ENCODE measurements around the gene MYL5. TPM values are rescaled to one million over a fixed set of nuclear protein-coding genes. Genes with fewer than 3 reads are reported as not detected.

Gene MYL5
- total RNA-seq (10 to 100 TPM; 21.1 to 26.3 (median 21.9) TPM), total RNA-seq (8.0 to 26.5 (median 17.5) reads per million in 29 experiments)
- 10.8 TPM for total RNA-seq (2013)

- Mint-ChIP-seq H3K27ac (peak within 1 kb of the TSS; percentile 85 to 88), H3K4me3 (peak within 1 kb of the TSS; percentile 82 to 88 (median 83)), H3K9me3 (no peaks in the 10 kb centered on the region), H3K4me1 (peaks cover 8 to 21% (median 11%) of the 10 kb centered on the region in 3 donors), H3K27me3 (no peaks in the 10 kb centered on the region), H3K36me3 (peaks cover 16% of the 10 kb centered on the region)
- POLR2A ChIA-PET: interaction anchor here in 1 of 2 donors (0.6 to 1.0 kb wide), 2 partner anchors 12 to 258 kb away, joined by 3 to 12 read pairs; partner anchors contain the start of genes GAK and TMEM175
- H3K9me3 ChIP-seq: no peaks in the 10 kb centered on the region
- peaks cover 13 to 26% of the 10 kb centered on the region in 2 experiments for H3K4me1 ChIP-seq (ENCODE audit: control insufficient read depth in 1 of 2, extremely low read depth in 1 of 2, insufficient read depth in 2 of 2, low read length in 2 of 2)
- H3K27ac ChIP-seq (ENCODE audit: low read length): peak within 1 kb of the TSS; percentile 86
- under 1% methylated on average over 81 of the region's 84 CpGs for WGBS (ENCODE audit: insufficient coverage)
- peak; percentile 97 to 100 (median 99) for DNase-seq
- peaks cover 0 to 5% of the 10 kb centered on the region in 2 experiments for H3K27me3 ChIP-seq (replicated peaks in 1 of 2; ENCODE audit: control insufficient read depth in 2 of 2, extremely low read depth in 1 of 2, insufficient read depth in 2 of 2, low read length in 1 of 2)
- H3K4me3 ChIP-seq (ENCODE audit: control insufficient read depth in 1 of 2, extremely low read depth in 1 of 2, low read length in 1 of 2): peak within 1 kb of the TSS; percentile 81 to 89
- CTCF ChIA-PET: interaction anchor here in 1 of 2 donors (1.0 kb wide), 2 partner anchors 10 to 430 kb away, joined by 3 read pairs; no protein-coding TSS in a partner anchor
- H3K36me3 ChIP-seq (ENCODE audit: control insufficient read depth in 2 of 2, extremely low read depth in 1 of 2, insufficient read depth in 1 of 2, low read length in 1 of 2): peaks cover 7 to 16% of the 10 kb centered on the region in 2 donors
- ATAC-seq (replicated peaks in 1 of 4): peak; percentile 92 to 94 (median 94)
Observed at GRCh38 chr4:674172-675035, at the start of gene MYL5, which contains the start of gene ATP5ME. Gene MYL5, plus strand, starts transcription at chr4:674542. Its CDS starts 3,485 bp downstream, at chr4:678027. Gene ATP5ME, minus strand, starts transcription at chr4:674276. Its CDS starts 29 bp downstream, at chr4:674247.

GRCh38 chr4:624705-625590, 49.4 kb upstream of the MYL5 start, which contains the start of gene PDE6B:
Gene PDE6B, plus strand, starts transcription at chr4:625573. Its CDS starts 54 bp downstream, at chr4:625627.
- no peak within 1 kb of the TSS for H3K27ac Mint-ChIP-seq
- no peak within 1 kb of the TSS for H3K4me3 ChIP-seq (ENCODE audit: control insufficient read depth in 1 of 2, extremely low read depth in 1 of 2, low read length in 1 of 2)
- no peaks in the 10 kb centered on the region for H3K4me1 ChIP-seq (ENCODE audit: control insufficient read depth in 1 of 2, extremely low read depth in 1 of 2, insufficient read depth in 2 of 2, low read length in 2 of 2)
- H3K27me3 ChIP-seq (replicated peaks in 1 of 2; ENCODE audit: control insufficient read depth in 2 of 2, extremely low read depth in 1 of 2, insufficient read depth in 2 of 2, low read length in 1 of 2): peaks cover 0 to 60% of the 10 kb centered on the region in 2 experiments
- H3K9me3 ChIP-seq: no peaks in the 10 kb centered on the region
- POLR2A ChIA-PET: no interaction called here
- H3K4me3 Mint-ChIP-seq: no peak within 1 kb of the TSS
- 85% methylated on average over 12 of the region's 21 CpGs for WGBS (ENCODE audit: insufficient coverage)
- ATAC-seq (replicated peaks in 1 of 4): no peak
- H3K4me1 Mint-ChIP-seq: no peaks in the 10 kb centered on the region
- no peak for DNase-seq
- no peaks in the 10 kb centered on the region for H3K36me3 ChIP-seq (ENCODE audit: control insufficient read depth in 2 of 2, extremely low read depth in 1 of 2, insufficient read depth in 1 of 2, low read length in 1 of 2)
- H3K27ac ChIP-seq (ENCODE audit: low read length): no peak within 1 kb of the TSS
- no peaks in the 10 kb centered on the region for H3K9me3 Mint-ChIP-seq
- H3K36me3 Mint-ChIP-seq: no peaks in the 10 kb centered on the region
- CTCF ChIA-PET: interaction anchor here in 1 of 2 donors (0.7 kb wide), 1 partner anchor 382 kb away, joined by 3 read pairs; no protein-coding TSS in a partner anchor
- peaks cover 8 to 26% of the 10 kb centered on the region in 2 donors for H3K27me3 Mint-ChIP-seq

GRCh38 chr4:625631-626161, 48.6 kb upstream of the MYL5 start:
- Mint-ChIP-seq H3K9me3 (no peaks in the 10 kb centered on the region), H3K36me3 (no peaks in the 10 kb centered on the region), H3K27me3 (peaks cover 5 to 21% of the 10 kb centered on the region in 2 donors), H3K27ac (no peak overlapping the region), H3K4me3 (no peak overlapping the region), H3K4me1 (no peaks in the 10 kb centered on the region)
- H3K4me1 ChIP-seq (ENCODE audit: control insufficient read depth in 1 of 2, extremely low read depth in 1 of 2, insufficient read depth in 2 of 2, low read length in 2 of 2): no peaks in the 10 kb centered on the region
- POLR2A ChIA-PET: no interaction called here
- no peaks in the 10 kb centered on the region for H3K9me3 ChIP-seq
- no peak overlapping the region for H3K27ac ChIP-seq (ENCODE audit: low read length)
- peaks cover 0 to 56% of the 10 kb centered on the region in 2 experiments for H3K27me3 ChIP-seq (replicated peaks in 1 of 2; ENCODE audit: control insufficient read depth in 2 of 2, extremely low read depth in 1 of 2, insufficient read depth in 2 of 2, low read length in 1 of 2)
- ATAC-seq (replicated peaks in 1 of 4): no peak
- CTCF ChIA-PET: no interaction called here
- no peaks in the 10 kb centered on the region for H3K36me3 ChIP-seq (ENCODE audit: control insufficient read depth in 2 of 2, extremely low read depth in 1 of 2, insufficient read depth in 1 of 2, low read length in 1 of 2)
- no peak overlapping the region for H3K4me3 ChIP-seq (ENCODE audit: control insufficient read depth in 1 of 2, extremely low read depth in 1 of 2, low read length in 1 of 2)
- DNase-seq: no peak
- WGBS (ENCODE audit: insufficient coverage): 91% methylated on average over 39 of the region's 39 CpGs

GRCh38 chr4:626201-627091, 47.9 kb upstream of the MYL5 start:
- ATAC-seq (replicated peaks in 1 of 4): no peak
- H3K27ac Mint-ChIP-seq: no peak overlapping the region

GRCh38 chr4:627347-628125, 46.8 kb upstream of the MYL5 start:
- H3K27me3 Mint-ChIP-seq: peaks cover 5 to 17% of the 10 kb centered on the region in 2 donors
- Histone ChIP-seq H3K4me3 (ENCODE audit: control insufficient read depth in 1 of 2, extremely low read depth in 1 of 2, low read length in 1 of 2) (no peak overlapping the region), H3K36me3 (ENCODE audit: control insufficient read depth in 2 of 2, extremely low read depth in 1 of 2, insufficient read depth in 1 of 2, low read length in 1 of 2) (no peaks in the 10 kb centered on the region), H3K27ac (ENCODE audit: low read length) (no peak overlapping the region), H3K27me3 (replicated peaks in 1 of 2; ENCODE audit: control insufficient read depth in 2 of 2, extremely low read depth in 1 of 2, insufficient read depth in 2 of 2, low read length in 1 of 2) (peaks cover 0 to 53% of the 10 kb centered on the region in 2 experiments), H3K9me3 (no peaks in the 10 kb centered on the region), H3K4me1 (ENCODE audit: control insufficient read depth in 1 of 2, extremely low read depth in 1 of 2, insufficient read depth in 2 of 2, low read length in 2 of 2) (no peaks in the 10 kb centered on the region)
- CTCF ChIA-PET: no interaction called here
- peaks cover 3 to 12% (median 9%) of the 10 kb centered on the region in 3 donors for H3K9me3 Mint-ChIP-seq
- H3K4me3 Mint-ChIP-seq: no peak overlapping the region
- ATAC-seq (replicated peaks in 1 of 4): no peak
- H3K36me3 Mint-ChIP-seq: no peaks in the 10 kb centered on the region
- POLR2A ChIA-PET: no interaction called here
- WGBS (ENCODE audit: insufficient coverage): 81% methylated on average over 10 of the region's 15 CpGs
- no peak for DNase-seq
- no peak overlapping the region for H3K27ac Mint-ChIP-seq
- no peaks in the 10 kb centered on the region for H3K4me1 Mint-ChIP-seq

More at GRCh38 chr4:626201-627091, 47.9 kb upstream of the MYL5 start:
- no peaks in the 10 kb centered on the region for H3K4me1 Mint-ChIP-seq
- peaks cover 2 to 7% (median 7%) of the 10 kb centered on the region in 3 donors for H3K9me3 Mint-ChIP-seq
- no peaks in the 10 kb centered on the region for H3K4me1 ChIP-seq (ENCODE audit: control insufficient read depth in 1 of 2, extremely low read depth in 1 of 2, insufficient read depth in 2 of 2, low read length in 2 of 2)
- ChIA-PET POLR2A (no interaction called here), CTCF (no interaction called here)
- H3K27ac ChIP-seq (ENCODE audit: low read length): no peak overlapping the region
- H3K36me3 ChIP-seq (ENCODE audit: control insufficient read depth in 2 of 2, extremely low read depth in 1 of 2, insufficient read depth in 1 of 2, low read length in 1 of 2): no peaks in the 10 kb centered on the region
- no peak for DNase-seq
- whole genome bisulfite sequencing (ENCODE audit: insufficient coverage): 86% methylated on average over 18 of the region's 20 CpGs
- no peaks in the 10 kb centered on the region for H3K9me3 ChIP-seq
- no peak overlapping the region for H3K4me3 Mint-ChIP-seq
- H3K36me3 Mint-ChIP-seq: no peaks in the 10 kb centered on the region
- peaks cover 5 to 17% of the 10 kb centered on the region in 2 donors for H3K27me3 Mint-ChIP-seq
- peaks cover 0 to 56% of the 10 kb centered on the region in 2 experiments for H3K27me3 ChIP-seq (replicated peaks in 1 of 2; ENCODE audit: control insufficient read depth in 2 of 2, extremely low read depth in 1 of 2, insufficient read depth in 2 of 2, low read length in 1 of 2)
- H3K4me3 ChIP-seq (ENCODE audit: control insufficient read depth in 1 of 2, extremely low read depth in 1 of 2, low read length in 1 of 2): no peak overlapping the region
